Calu3 (cell line): ENCODE measurements around the gene CFHR2. TPM values are rescaled to one million over a fixed set of nuclear protein-coding genes. Genes with fewer than 3 reads are reported as not detected.
A peak's percentile ranks its signal among the peaks of the same experiment; 100 is the strongest.
"Not testable (repeated sequence)": the region's sequence is repeated elsewhere in the genome, so short reads cannot be mapped to it uniquely, and the experiment has no call there.

ENCODE experiments used
- Bru-seq: library from RNA; stranded (reverse); fragments of 400-500 nt; gene quantifications from one replicate; lab custom pipeline; 2021; lab: Mats Ljungman, UMichigan
- BruChase-seq, 2 experiments: library from RNA; stranded (reverse); fragments of 400-500 nt; gene quantifications; one replicate each; lab custom pipeline; 2021; lab: Mats Ljungman, UMichigan
- BruUV-seq: library from RNA; stranded (reverse); fragments of 400-500 nt; replicated peaks from 2 replicates; lab custom pipeline; 2021; lab: Mats Ljungman, UMichigan
- CTCF ChIA-PET: fragments of 300-600 bp; sonication (Branson Sonifier 250); formaldehyde crosslinking; loops from one replicate; lab custom pipeline; 2022; ENCODE audit warnings: antibody characterized with exemption; lab: Charles Lee
- DNase-seq: peaks from one replicate; pipeline ENCODE4 v3.0.0; 2022
- H3K27ac Mint-ChIP-seq: one replicate; pipeline ENCODE4 v1.8.0; 2022; ENCODE audit warnings: mixed read lengths; ENCODE audit not compliant: unreplicated experiment
- H3K27me3 Mint-ChIP-seq: one replicate; pipeline ENCODE4 v1.8.0; 2022; ENCODE audit warnings: mixed read lengths; ENCODE audit not compliant: unreplicated experiment
- H3K36me3 Mint-ChIP-seq: one replicate; pipeline ENCODE4 v1.8.0; 2022; ENCODE audit warnings: mild to moderate bottlenecking, moderate library complexity, mixed read lengths; ENCODE audit not compliant: insufficient read depth, unreplicated experiment
- H3K4me1 Mint-ChIP-seq: one replicate; pipeline ENCODE4 v1.8.0; 2022; ENCODE audit warnings: mild to moderate bottlenecking, low read depth, mixed read lengths; ENCODE audit not compliant: unreplicated experiment
- H3K4me3 Mint-ChIP-seq: one replicate; pipeline ENCODE4 v1.8.0; 2022; ENCODE audit warnings: mild to moderate bottlenecking, low read depth, moderate library complexity, mixed read lengths; ENCODE audit not compliant: unreplicated experiment
- H3K9me3 Mint-ChIP-seq: one replicate; pipeline ENCODE4 v1.8.0; 2022; ENCODE audit warnings: low read depth, mixed read lengths; ENCODE audit not compliant: unreplicated experiment
- CTCF ChIP-seq: fragments of 200-600 bp; IDR thresholded peaks from one replicate; pipeline ENCODE4 v1.8.0; 2022; ENCODE audit warnings: antibody characterized with exemption; ENCODE audit not compliant: unreplicated experiment
- intact Hi-C: fragments of 100-400 bp; cut with micrococcal nuclease; formaldehyde crosslinking; loops from one replicate; pipeline ENCODE4 v1.10.0; 2022; ENCODE audit not compliant: unreplicated experiment
- long read RNA-seq: library from polyadenylated mRNA; stranded (forward); transcript quantifications from one replicate; pipeline ENCODE4 v2.0.0, GENCODE V29; 2022
- total RNA-seq: library from RNA; stranded (reverse); gene quantifications from 2 replicates; pipeline ENCODE4 v1.2.3, GENCODE V29; 2022

CFHR2 gene
- total RNA-seq (not detected in 2 replicates), Bru-seq, nascent RNA (percentile 5 among the genes with signal in this experiment), BruChase-seq, experiment 1, labeled RNA remaining after a 6-hour chase (percentile 5 among the genes with signal in this experiment), BruChase-seq, experiment 2, labeled RNA remaining after a 2-hour chase (not detected)
- long read RNA-seq = 0 reads

- H3K9me3 Mint-ChIP-seq, H3K27ac Mint-ChIP-seq, H3K27me3 Mint-ChIP-seq, intact Hi-C loops, BruUV-seq, DNase-seq, H3K36me3 Mint-ChIP-seq, CTCF ChIA-PET, H3K4me3 Mint-ChIP-seq, H3K4me1 Mint-ChIP-seq: not testable (repeated sequence)
These were observed at the start of gene CFHR2 for GRCh38 chr1:196943568-196943967. Gene CFHR2 (plus strand): TSS chr1:196943738. CDS start chr1:196943881, 143 bp downstream.

GRCh38 chr1:196896355-196896754 lies 47.2 kb upstream of the CFHR2 start:
- no peaks in the 10 kb centered on the region for H3K9me3 Mint-ChIP-seq
- no peak overlapping the region for H3K4me3 Mint-ChIP-seq
- TF ChIP-seq CTCF = no peak
- H3K4me1 Mint-ChIP-seq = no peaks in the 10 kb centered on the region
- no peaks in the 10 kb centered on the region for H3K27me3 Mint-ChIP-seq
- CTCF ChIA-PET = no interaction called here
- no peak for DNase-seq
- no peak overlapping the region for H3K27ac Mint-ChIP-seq
- intact Hi-C loops = no loop called here
- no TSS peak for BruUV-seq
- no peaks in the 10 kb centered on the region for H3K36me3 Mint-ChIP-seq

- no peak for TF ChIP-seq CTCF
- Mint-ChIP-seq H3K27me3 (no peaks in the 10 kb centered on the region), H3K4me1 (no peaks in the 10 kb centered on the region), H3K9me3 (no peaks in the 10 kb centered on the region), H3K4me3 (no peak overlapping the region), H3K36me3 (no peaks in the 10 kb centered on the region), H3K27ac (no peak overlapping the region)
- no TSS peak for BruUV-seq
- intact Hi-C loops = no loop called here
- CTCF ChIA-PET = no interaction called here
- no peak for DNase-seq
These were observed 46.2 kb upstream of the CFHR2 start for GRCh38 chr1:196897158-196897828.

GRCh38 chr1:196902344-196902743 lies 41.2 kb upstream of the CFHR2 start:
- no peak for DNase-seq
- H3K9me3 Mint-ChIP-seq = no peaks in the 10 kb centered on the region
- H3K4me3 Mint-ChIP-seq = no peak overlapping the region
- no peak for TF ChIP-seq CTCF
- no peaks in the 10 kb centered on the region for H3K27me3 Mint-ChIP-seq
- H3K4me1 Mint-ChIP-seq = no peaks in the 10 kb centered on the region
- no peak overlapping the region for H3K27ac Mint-ChIP-seq
- BruUV-seq = no TSS peak
- H3K36me3 Mint-ChIP-seq = no peaks in the 10 kb centered on the region
- intact Hi-C loops = no loop called here
- CTCF ChIA-PET = no interaction called here

- CTCF ChIA-PET = no interaction called here
- intact Hi-C loops = no loop called here
- no peaks in the 10 kb centered on the region for H3K4me1 Mint-ChIP-seq
- no peaks in the 10 kb centered on the region for H3K27me3 Mint-ChIP-seq
- no peaks in the 10 kb centered on the region for H3K9me3 Mint-ChIP-seq
- H3K4me3 Mint-ChIP-seq = no peak overlapping the region
- BruUV-seq = no TSS peak
- no peak for DNase-seq
- no peak overlapping the region for H3K27ac Mint-ChIP-seq
- TF ChIP-seq CTCF = no peak
- H3K36me3 Mint-ChIP-seq = no peaks in the 10 kb centered on the region
These were observed 33.3 kb upstream of the CFHR2 start for GRCh38 chr1:196910215-196910614.

GRCh38 chr1:196912283-196912682 lies 31.3 kb upstream of the CFHR2 start:
- H3K36me3 Mint-ChIP-seq, intact Hi-C loops, CTCF ChIA-PET, H3K27me3 Mint-ChIP-seq, H3K27ac Mint-ChIP-seq, H3K4me1 Mint-ChIP-seq, H3K9me3 Mint-ChIP-seq, BruUV-seq, DNase-seq, H3K4me3 Mint-ChIP-seq: not testable (repeated sequence)

- BruUV-seq = not testable (repeated sequence)
These were observed 16.7 kb upstream of the CFHR2 start for GRCh38 chr1:196926839-196927238.

More at GRCh38 chr1:196926839-196927238, 16.7 kb upstream of the CFHR2 start:
- H3K27me3 Mint-ChIP-seq, H3K4me3 Mint-ChIP-seq, H3K9me3 Mint-ChIP-seq, intact Hi-C loops, H3K36me3 Mint-ChIP-seq, H3K27ac Mint-ChIP-seq, CTCF ChIA-PET, H3K4me1 Mint-ChIP-seq, DNase-seq: not testable (repeated sequence)
